Vagina (tissue), 2 donors: ENCODE measurements around the gene SCAF4.

ENCODE experiments used
- CTCF ChIP-seq, 3 experiments: fragments of 450-650 bp in 2 of 3; fragments of 200-600 bp in 1 of 3; sonication (generic) in 1 of 3; IDR thresholded peaks; one replicate each; pipeline ENCODE4 v1.5.1; 2017 to 2019; ENCODE audit warnings: antibody characterized with exemption in 3 of 3, mild to moderate bottlenecking in 2 of 3, moderate library complexity in 2 of 3
- POLR2A ChIP-seq, 2 donors: fragments of 450-650 bp; IDR thresholded peaks; one replicate each; pipeline ENCODE4 v1.6.1; 2017; ENCODE audit warnings: antibody characterized with exemption in 2 of 2, mild to moderate bottlenecking in 2 of 2, moderate library complexity in 2 of 2
- POLR2AphosphoS5 ChIP-seq, 2 donors: sonication (generic); formaldehyde crosslinking; IDR thresholded peaks; one replicate each; pipeline ENCODE4 v1.9.0; 2017; ENCODE audit warnings: antibody characterized with exemption in 2 of 2, mild to moderate bottlenecking in 2 of 2, low read depth in 1 of 2; ENCODE audit not compliant: insufficient read depth in 1 of 2

GRCh38 chr21:31728191-31728590, 3.7 kb downstream of the SCAF4 start:
- no peak for TF ChIP-seq CTCF (IDR thresholded peaks at IDR 0.05)
- TF ChIP-seq POLR2AphosphoS5 (IDR thresholded peaks at IDR 0.05; ENCODE audit: insufficient read depth in 1 of 2, low read depth in 1 of 2), result no peak
- TF ChIP-seq POLR2A (IDR thresholded peaks at IDR 0.05), result no peak
